A673 (cell line): ENCODE data around the gene CPAMD8. TPM values are rescaled to one million over a fixed set of nuclear protein-coding genes. Genes with fewer than 3 reads are reported as not detected.

Experiments used
- BruUV-seq: library from RNA; stranded (reverse); fragments of 400-500 nt; replicated peaks from 2 replicates; lab custom pipeline; 2021; lab: Mats Ljungman, UMichigan
- CTCF ChIA-PET: fragments of 300-600 bp; sonication (Branson Sonifier 250); formaldehyde crosslinking; loops from one replicate; lab custom pipeline; 2022; ENCODE audit warnings: antibody characterized with exemption; lab: Charles Lee
- POLR2A ChIA-PET: fragments of 300-600 bp; sonication (Branson Sonifier 250); formaldehyde crosslinking; loops from one replicate; lab custom pipeline; 2022; ENCODE audit warnings: antibody characterized with exemption; ENCODE audit not compliant: low non-redundant PET; lab: Charles Lee
- DNase-seq: peaks from one replicate; pipeline ENCODE4 v3.0.0-alpha.2; 2015; ENCODE audit warnings: low spot score
- H3K27ac ChIP-seq: fragments of 200-600 bp; sonication (generic); 2 replicates; pipeline ENCODE4 v1.5.1; 2016; ENCODE audit warnings: mixed run types, low read depth, mild to moderate bottlenecking, mixed read lengths, antibody characterized with exemption, low read length; ENCODE audit not compliant: poor library complexity, severe bottlenecking
- H3K27me3 ChIP-seq: fragments of 200-600 bp; sonication (generic); replicated peaks from 2 replicates; pipeline ENCODE4 v1.6.1; 2017; ENCODE audit warnings: mixed run types, low read depth, mild to moderate bottlenecking, mixed read lengths, antibody characterized with exemption, low read length; ENCODE audit not compliant: insufficient read depth, poor library complexity
- H3K36me3 ChIP-seq: fragments of 200-600 bp; sonication (generic); 2 replicates; pipeline ENCODE4 v1.6.1; 2016; ENCODE audit warnings: mixed run types, mild to moderate bottlenecking, mixed read lengths, antibody characterized with exemption, low read length; ENCODE audit not compliant: insufficient read depth, poor library complexity, severe bottlenecking
- H3K4me1 ChIP-seq: fragments of 200-600 bp; sonication (generic); 2 replicates; pipeline ENCODE4 v1.6.1; 2017; ENCODE audit warnings: mixed run types, mild to moderate bottlenecking, mixed read lengths, antibody characterized with exemption, low read length; ENCODE audit not compliant: insufficient read depth, poor library complexity, severe bottlenecking
- H3K4me3 ChIP-seq: fragments of 200-600 bp; sonication (generic); 2 replicates; pipeline ENCODE4 v1.5.1; 2016; ENCODE audit warnings: low read depth, mixed run types, mild to moderate bottlenecking, mixed read lengths, low read length; ENCODE audit not compliant: poor library complexity, severe bottlenecking
- H3K9me3 ChIP-seq: fragments of 200-600 bp; sonication (generic); 2 replicates; pipeline ENCODE4 v1.6.1; 2016; ENCODE audit warnings: mixed run types, low read depth, mild to moderate bottlenecking, mixed read lengths, antibody characterized with exemption, low read length; ENCODE audit not compliant: poor library complexity, severe bottlenecking
- CTCF ChIP-seq: fragments of 300-800, 200-600 bp; sonication (generic); conservative IDR thresholded peaks from 2 replicates; pipeline ENCODE4 v1.5.1; 2017; ENCODE audit warnings: low read depth, mild to moderate bottlenecking, antibody characterized with exemption, low read length, moderate library complexity, mixed read lengths
- EZH2 ChIP-seq: fragments of 200-600 bp; sonication (generic); IDR thresholded peaks from 2 replicates; pipeline ENCODE4 v1.6.1; 2017; ENCODE audit warnings: borderline replicate concordance, low read depth, mild to moderate bottlenecking, mixed read lengths, antibody characterized with exemption, low read length; ENCODE audit not compliant: poor library complexity, severe bottlenecking
- intact Hi-C: fragments of 100-400 bp; cut with micrococcal nuclease; formaldehyde crosslinking; loops from one replicate; pipeline ENCODE4 v1.10.0; 2022; ENCODE audit not compliant: unreplicated experiment
- total RNA-seq: library from RNA; stranded (reverse); gene quantifications from 2 replicates; pipeline ENCODE4 v1.2.3, GENCODE V29; 2021

The CPAMD8 gene
- total RNA-seq, 1 experiment from 2014 or later = 0.82 TPM

GRCh38 chr19:17070912-17071311 lies 44.3 kb upstream of the CPAMD8 start:
- H3K27me3 ChIP-seq = no peaks in the 10 kb centered on the region
- POLR2A ChIA-PET = no interaction called here
- no peak for DNase-seq
- no peak overlapping the region for H3K4me3 ChIP-seq
- H3K27ac ChIP-seq = no peak overlapping the region
- TF ChIP-seq CTCF (no peak), EZH2 (no peak)
- BruUV-seq = no TSS peak
- H3K9me3 ChIP-seq = no peaks in the 10 kb centered on the region
- intact Hi-C loops = no loop called here
- CTCF ChIA-PET = no interaction called here
- H3K36me3 ChIP-seq = peaks cover 24% of the 10 kb centered on the region
- H3K4me1 ChIP-seq = peaks cover 9% of the 10 kb centered on the region

GRCh38 chr19:17070421-17070820 lies 43.8 kb upstream of the CPAMD8 start:
- H3K4me3 ChIP-seq = no peak overlapping the region
- peaks cover 26% of the 10 kb centered on the region for H3K36me3 ChIP-seq
- H3K4me1 ChIP-seq = peaks cover 9% of the 10 kb centered on the region
- DNase-seq = no peak
- BruUV-seq = no TSS peak
- intact Hi-C loops = no loop called here
- no peak for TF ChIP-seq CTCF
- no peak for TF ChIP-seq EZH2
- ChIA-PET POLR2A (no interaction called here), CTCF (no interaction called here)
- H3K27me3 ChIP-seq = no peaks in the 10 kb centered on the region
- no peak overlapping the region for H3K27ac ChIP-seq
- H3K9me3 ChIP-seq = no peaks in the 10 kb centered on the region

DNA sequence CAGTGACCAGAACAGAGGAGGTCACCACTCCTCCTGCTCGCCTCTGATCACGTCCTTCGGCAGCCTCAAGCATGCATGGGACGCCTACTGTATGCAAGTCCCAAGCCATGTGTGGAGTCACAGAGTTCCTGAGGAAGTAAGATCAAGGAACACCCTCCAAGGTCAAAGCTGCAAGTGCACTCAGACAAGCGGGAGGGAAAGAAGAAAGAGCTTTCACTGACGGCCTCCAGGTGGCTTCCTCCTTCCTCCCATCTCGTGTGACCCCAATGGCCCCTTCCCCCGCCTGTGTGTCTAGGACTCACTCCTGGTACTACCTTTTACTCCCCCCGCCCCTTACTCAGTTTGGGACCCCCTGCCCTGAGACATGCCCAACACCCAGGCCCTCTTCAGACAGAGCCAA lies 42.6 kb upstream of the CPAMD8 start:
- intact Hi-C loops = loop anchor here (5.0 kb wide), 1 partner anchor 213 kb away; the partner anchor contains the start of gene ANKLE1
- Histone ChIP-seq H3K9me3 (no peaks in the 10 kb centered on the region), H3K36me3 (peaks cover 38% of the 10 kb centered on the region), H3K27me3 (no peaks in the 10 kb centered on the region), H3K27ac (no peak overlapping the region), H3K4me1 (peaks cover 9% of the 10 kb centered on the region), H3K4me3 (no peak overlapping the region)
- no peak for TF ChIP-seq EZH2
- TF ChIP-seq CTCF = no peak
- CTCF ChIA-PET = no interaction called here
- POLR2A ChIA-PET = no interaction called here
- no TSS peak for BruUV-seq
- no peak for DNase-seq
